ENCODE data around the gene SARM1. TPM values are rescaled to one million over a fixed set of nuclear protein-coding genes. Genes with fewer than 3 reads are reported as not detected.

SARM1 gene
- total and polyA plus RNA-seq, 4 donors, result 9.3 to 24.6 (median 9.8) TPM

DNA sequence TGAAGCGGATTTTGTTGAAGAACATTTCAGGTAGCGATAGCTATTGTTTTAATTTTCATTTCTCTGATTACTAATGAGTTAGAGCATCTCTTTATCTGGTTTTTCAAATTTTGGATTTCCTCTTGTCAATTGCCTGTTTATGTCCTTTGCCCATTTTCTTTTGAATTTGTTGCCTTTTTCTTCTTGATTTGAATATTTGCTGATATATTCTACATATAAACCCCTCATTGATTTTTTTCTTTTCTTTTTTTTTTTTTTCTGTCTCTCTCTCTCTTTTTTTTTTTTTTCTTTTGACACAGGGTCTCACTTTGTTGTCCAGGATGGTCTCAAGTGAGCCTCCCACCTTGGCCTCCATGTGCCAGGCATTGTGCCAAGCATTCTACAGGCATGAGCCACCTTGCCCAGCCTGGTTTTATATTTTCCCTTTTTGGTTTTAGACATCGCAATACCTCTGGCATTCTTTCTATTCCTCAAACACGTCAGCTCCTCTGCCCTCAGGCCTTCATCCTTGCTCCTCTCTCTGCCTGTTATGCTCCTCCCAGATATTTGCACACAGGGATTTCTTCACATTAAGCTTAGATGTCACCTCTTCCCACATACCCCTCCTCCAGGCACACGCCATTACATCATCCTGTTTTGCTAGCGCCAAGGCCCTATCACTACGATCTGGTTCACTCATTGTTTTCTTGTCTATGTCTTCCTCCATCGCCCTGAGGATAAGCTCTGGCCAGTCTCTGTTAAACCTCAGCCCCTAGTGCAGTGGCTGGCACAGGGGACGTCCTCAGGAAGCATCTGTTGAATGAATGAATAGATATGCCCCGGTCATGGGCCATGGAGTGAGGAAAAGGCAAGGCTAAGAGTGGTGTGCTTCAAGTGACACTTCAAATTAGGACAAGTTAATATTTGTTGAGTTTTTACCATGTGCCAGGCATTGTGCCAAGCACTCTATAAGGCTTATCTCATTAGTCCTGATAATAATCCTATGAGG, 8.6 kb downstream of the SARM1 start:
- peaks cover 0 to 4% (median 0%) of the 10 kb centered on the region in 4 donors for H3K36me3 ChIP-seq (ENCODE audit: control insufficient read depth in 4 of 4, insufficient read depth in 4 of 4, low read length in 4 of 4)
- DNase-seq, result peak in 2 of 3 donors; percentile 38 to 64
- TF ChIP-seq, protein P1, sequence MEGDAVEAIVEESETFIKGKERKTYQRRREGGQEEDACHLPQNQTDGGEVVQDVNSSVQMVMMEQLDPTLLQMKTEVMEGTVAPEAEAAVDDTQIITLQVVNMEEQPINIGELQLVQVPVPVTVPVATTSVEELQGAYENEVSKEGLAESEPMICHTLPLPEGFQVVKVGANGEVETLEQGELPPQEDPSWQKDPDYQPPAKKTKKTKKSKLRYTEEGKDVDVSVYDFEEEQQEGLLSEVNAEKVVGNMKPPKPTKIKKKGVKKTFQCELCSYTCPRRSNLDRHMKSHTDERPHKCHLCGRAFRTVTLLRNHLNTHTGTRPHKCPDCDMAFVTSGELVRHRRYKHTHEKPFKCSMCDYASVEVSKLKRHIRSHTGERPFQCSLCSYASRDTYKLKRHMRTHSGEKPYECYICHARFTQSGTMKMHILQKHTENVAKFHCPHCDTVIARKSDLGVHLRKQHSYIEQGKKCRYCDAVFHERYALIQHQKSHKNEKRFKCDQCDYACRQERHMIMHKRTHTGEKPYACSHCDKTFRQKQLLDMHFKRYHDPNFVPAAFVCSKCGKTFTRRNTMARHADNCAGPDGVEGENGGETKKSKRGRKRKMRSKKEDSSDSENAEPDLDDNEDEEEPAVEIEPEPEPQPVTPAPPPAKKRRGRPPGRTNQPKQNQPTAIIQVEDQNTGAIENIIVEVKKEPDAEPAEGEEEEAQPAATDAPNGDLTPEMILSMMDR (IDR thresholded peaks at IDR 0.05; ENCODE audit: control extremely low read depth, extremely low read depth), result no peak
- H3K9ac ChIP-seq (ENCODE audit: insufficient read depth in 1 of 2, low read length in 2 of 2), result no peak overlapping the region
- H3K27me3 ChIP-seq (ENCODE audit: control insufficient read depth in 3 of 3, insufficient read depth in 3 of 3, low read length in 2 of 3), result peaks cover 0 to 33% (median 6%) of the 10 kb centered on the region in 3 donors
- no peak for ATAC-seq (ENCODE audit: insufficient read depth, low FRiP score)
- peak overlapping the region in 1 of 2 donors; percentile 9 for H3K27ac ChIP-seq (ENCODE audit: low read depth in 1 of 2, low read length in 1 of 2)
- WGBS, 2 donors, result 37 to 53% methylated on average over 10 of the region's 10 CpGs
- H3K4me1 ChIP-seq (ENCODE audit: control insufficient read depth in 5 of 5, insufficient read depth in 5 of 5, low read length in 5 of 5), result peaks cover 0 to 17% (median 0%) of the 10 kb centered on the region in 5 donors
- H3K4me3 ChIP-seq, result no peak overlapping the region
- H3K9me3 ChIP-seq (ENCODE audit: control insufficient read depth in 4 of 4, insufficient read depth in 3 of 4, low read length in 3 of 4), result no peaks in the 10 kb centered on the region

GRCh38 chr17:28381141-28381825, 9.8 kb downstream of the SARM1 start:
- Histone ChIP-seq H3K9me3 (ENCODE audit: control insufficient read depth in 4 of 4, insufficient read depth in 3 of 4, low read length in 3 of 4) (no peaks in the 10 kb centered on the region), H3K27ac (ENCODE audit: low read depth in 1 of 2, low read length in 1 of 2) (peak overlapping the region in 1 of 2 donors; percentile 20), H3K27me3 (ENCODE audit: control insufficient read depth in 3 of 3, insufficient read depth in 3 of 3, low read length in 2 of 3) (peaks cover 0 to 33% (median 6%) of the 10 kb centered on the region in 3 donors), H3K9ac (ENCODE audit: insufficient read depth in 1 of 2, low read length in 2 of 2) (no peak overlapping the region), H3K4me1 (ENCODE audit: control insufficient read depth in 5 of 5, insufficient read depth in 5 of 5, low read length in 5 of 5) (peaks cover 0 to 20% (median 0%) of the 10 kb centered on the region in 5 donors), H3K4me3 (no peak overlapping the region), H3K36me3 (ENCODE audit: control insufficient read depth in 4 of 4, insufficient read depth in 4 of 4, low read length in 4 of 4) (peaks cover 0 to 4% (median 0%) of the 10 kb centered on the region in 4 donors)
- TF ChIP-seq, protein P1 (IDR thresholded peaks at IDR 0.05; ENCODE audit: control extremely low read depth, extremely low read depth), result no peak
- ATAC-seq (ENCODE audit: insufficient read depth, low FRiP score) (no peak), DNase-seq (peak in 2 of 3 donors; percentile 26 to 32)
- WGBS, 2 donors, result 23 to 28% methylated on average over 72 of the region's 72 CpGs

- ATAC-seq (ENCODE audit: insufficient read depth, low FRiP score) (peak; percentile 86), DNase-seq (peak in 2 of 3 donors; percentile 26 to 30)
- no peak overlapping the region for H3K9ac ChIP-seq (ENCODE audit: insufficient read depth in 1 of 2, low read length in 2 of 2)
- peaks cover 0 to 30% (median 6%) of the 10 kb centered on the region in 3 donors for H3K27me3 ChIP-seq (ENCODE audit: control insufficient read depth in 3 of 3, insufficient read depth in 3 of 3, low read length in 2 of 3)
- H3K4me3 ChIP-seq, result peak overlapping the region; percentile 47
- WGBS, 2 donors, result 9 to 18% methylated on average over 56 of the region's 56 CpGs
- TF ChIP-seq, protein P1 (IDR thresholded peaks at IDR 0.05; ENCODE audit: control extremely low read depth, extremely low read depth), result no peak
- peak overlapping the region in 1 of 2 donors; percentile 59 for H3K27ac ChIP-seq (ENCODE audit: low read depth in 1 of 2, low read length in 1 of 2)
- H3K36me3 ChIP-seq (ENCODE audit: control insufficient read depth in 4 of 4, insufficient read depth in 4 of 4, low read length in 4 of 4), result peaks cover 0 to 10% (median 4%) of the 10 kb centered on the region in 4 donors
- H3K9me3 ChIP-seq (ENCODE audit: control insufficient read depth in 4 of 4, insufficient read depth in 3 of 4, low read length in 3 of 4), result no peaks in the 10 kb centered on the region
- peaks cover 0 to 20% (median 0%) of the 10 kb centered on the region in 5 donors for H3K4me1 ChIP-seq (ENCODE audit: control insufficient read depth in 5 of 5, insufficient read depth in 5 of 5, low read length in 5 of 5)
These were observed 13.0 kb downstream of the SARM1 start for GRCh38 chr17:28384281-28385036.
